Endothelial cell of umbilical vein (primary cell): ENCODE results near the gene NCOA7. TPM values are rescaled to one million over a fixed set of nuclear protein-coding genes. Genes with fewer than 3 reads are reported as not detected.

Experiments used
- BruUV-seq: library from RNA; stranded (reverse); fragments of 400-500 nt; replicated peaks from 2 replicates; lab custom pipeline; 2021; lab: Mats Ljungman, UMichigan
- CTCF ChIA-PET: fragments of 300-600, 350-600 bp; sonication (Branson Sonifier 250); formaldehyde crosslinking; loops from one replicate; lab custom pipeline; 2021; ENCODE audit warnings: antibody characterized with exemption, inconsistent platforms; lab: Charles Lee
- POLR2A ChIA-PET: fragments of 300-600, 350-600 bp; sonication (Branson Sonifier 250); formaldehyde crosslinking; loops from one replicate; lab custom pipeline; 2021; ENCODE audit warnings: antibody characterized with exemption, inconsistent platforms; lab: Charles Lee
- DNase-seq: peaks from one replicate; pipeline ENCODE4 v3.0.0-alpha.2; 2011; ENCODE audit warnings: low read depth, low spot score
- FAIRE-seq: peaks from 2 replicates; lab custom pipeline; 2011; peaks lifted over from hg19 to GRCh38; lab: Jason Lieb, UNC
- H2AFZ ChIP-seq: 2 replicates; pipeline ENCODE4 v1.6.0; 2012; ENCODE audit warnings: low read depth, low read length, control low read depth, inconsistent platforms
- H3K27ac ChIP-seq: 2 replicates; pipeline ENCODE4 v1.5.1; 2011; ENCODE audit warnings: low read depth, mild to moderate bottlenecking, control low read depth, low read length, moderate library complexity; ENCODE audit not compliant: insufficient read depth
- H3K27me3 ChIP-seq, 2 experiments: 2 replicates each; pipeline versions ENCODE4 v1.6.0 to v1.6.1; 2011; ENCODE audit warnings: low read length in 2 of 2, mixed read lengths in 1 of 2; ENCODE audit not compliant: control insufficient read depth in 2 of 2, insufficient read depth in 2 of 2
- H3K36me3 ChIP-seq, 2 experiments: 2 replicates in 1 of 2; 3 replicates in 1 of 2; pipeline ENCODE4 v1.5.1; 2011; ENCODE audit warnings: low read length in 2 of 2, mild to moderate bottlenecking in 1 of 2, moderate library complexity in 1 of 2; ENCODE audit not compliant: control insufficient read depth in 2 of 2, insufficient read depth in 2 of 2; ENCODE audit errors: extremely low read depth in 1 of 2
- H3K4me1 ChIP-seq: 3 replicates; pipeline ENCODE4 v1.5.1; 2011; ENCODE audit warnings: mild to moderate bottlenecking, low read length; ENCODE audit not compliant: control insufficient read depth, insufficient read depth; ENCODE audit errors: extremely low read depth
- H3K4me2 ChIP-seq: 2 replicates; pipeline ENCODE4 v1.6.1; 2011; ENCODE audit warnings: low read length, control low read depth, mixed read lengths; ENCODE audit not compliant: insufficient read depth
- H3K4me3 ChIP-seq, 3 experiments: fragments of 200-600 bp in 1 of 3; sonication (generic), shearing (Covaris generic) in 1 of 3; replicated peaks in 1 of 3; 2 replicates each; pipeline ENCODE4 v1.5.1; 2011 to 2016; ENCODE audit warnings: control low read depth in 3 of 3, low read length in 3 of 3, mild to moderate bottlenecking in 2 of 3, inconsistent platforms in 1 of 3, low read depth in 1 of 3, moderate library complexity in 1 of 3; ENCODE audit not compliant: insufficient read depth in 1 of 3
- H3K79me2 ChIP-seq: 2 replicates; pipeline ENCODE4 v1.6.0; 2012; ENCODE audit warnings: low read length, inconsistent platforms; ENCODE audit not compliant: control insufficient read depth, insufficient read depth
- H3K9ac ChIP-seq: replicated peaks from 2 replicates; pipeline ENCODE3; 2011; ENCODE audit warnings: low read length, control low read depth; ENCODE audit not compliant: insufficient read depth; ENCODE audit errors: extremely low read depth
- H3K9me1 ChIP-seq: replicated peaks from 3 replicates; pipeline ENCODE4 v1.6.0; 2011; ENCODE audit warnings: mild to moderate bottlenecking, low read length; ENCODE audit not compliant: control insufficient read depth, insufficient read depth; ENCODE audit errors: extremely low read depth
- H3K9me3 ChIP-seq: replicated peaks from 2 replicates; pipeline ENCODE4 v1.5.1; 2012; ENCODE audit warnings: low read length, inconsistent platforms; ENCODE audit not compliant: control insufficient read depth, insufficient read depth
- H4K20me1 ChIP-seq: replicated peaks from 2 replicates; pipeline ENCODE3; 2011; ENCODE audit warnings: mild to moderate bottlenecking, low read length; ENCODE audit not compliant: control insufficient read depth, insufficient read depth; ENCODE audit errors: extremely low read depth
- CTCF ChIP-seq, 2 donors: IDR thresholded peaks; 1 replicate in 1 of 2; 2 replicates in 1 of 2; pipeline ENCODE4 v1.5.1; 2011; ENCODE audit warnings: low read length in 2 of 2, mild to moderate bottlenecking in 2 of 2, moderate library complexity in 2 of 2, control low read depth in 1 of 2, inconsistent platforms in 1 of 2, low read depth in 1 of 2; ENCODE audit not compliant: insufficient read depth in 1 of 2; ENCODE audit errors: extremely low read depth in 1 of 2
- GATA2 ChIP-seq: IDR thresholded peaks from 2 replicates; pipeline ENCODE4 v1.7.0; 2011; ENCODE audit warnings: low read depth, mild to moderate bottlenecking, moderate library complexity, mixed read lengths, low read length; ENCODE audit not compliant: insufficient read length, insufficient read depth
- MYC ChIP-seq: IDR thresholded peaks from one replicate; pipeline ENCODE4 v1.6.1; 2011; ENCODE audit warnings: mild to moderate bottlenecking, low read depth, low read length
- POLR2A ChIP-seq: IDR thresholded peaks from 2 replicates; pipeline ENCODE4 v1.6.1; 2012; ENCODE audit warnings: low read depth, mild to moderate bottlenecking, control low read depth, low read length
- dilution Hi-C: fragments of 300-500 bp; cut with MboI; formaldehyde crosslinking; loops from one replicate; pipeline ENCODE4 v1.15.0; 2019; ENCODE audit warnings: low sequenced_read_pairs; ENCODE audit not compliant: extremely low pct_ligation_motif_present
- intact Hi-C: fragments of 100-400 bp; cut with micrococcal nuclease; formaldehyde crosslinking; loops from one replicate; pipeline ENCODE4 v1.10.0; 2022
- polyA plus RNA-seq, 4 experiments: library from polyadenylated mRNA; depleted of rRNA in 3 of 4; stranded (reverse) in 3 of 4; unstranded in 1 of 4; fragments of >200 nt; gene quantifications; 2 replicates each; pipeline versions ENCODE4 v1.2.1 to v1.2.3, GENCODE V29; 2011 to 2012; ENCODE audit warnings: missing spikeins in 1 of 4
- total RNA-seq: library from RNA; stranded (reverse); gene quantifications from 2 replicates; pipeline ENCODE4 v1.2.3, GENCODE V29; 2021

The NCOA7 gene
- total and polyA plus RNA-seq, 2 donors (not counting 3 experiments of a cell fraction or from before 2014, with no cell fraction given) = 27.7 to 71.2 TPM

DNA sequence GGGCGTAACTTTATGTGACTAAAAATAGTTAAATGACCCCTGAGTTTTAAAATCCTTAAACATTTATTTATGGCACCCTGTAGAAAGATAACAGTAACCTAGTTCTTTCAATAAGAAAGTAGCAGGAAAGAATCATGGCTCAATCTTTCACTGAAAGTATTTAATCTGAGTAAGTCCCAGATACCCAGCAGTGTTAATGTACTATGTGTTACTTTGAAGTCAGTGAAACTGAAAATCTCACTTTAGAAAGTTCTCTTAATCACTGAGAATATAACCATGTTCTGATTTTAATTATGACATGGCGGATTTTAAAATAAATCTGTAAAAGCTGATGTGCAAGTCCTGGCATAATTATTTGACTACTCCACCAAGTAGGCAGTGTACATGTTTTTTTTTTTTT lies 49.4 kb upstream of the NCOA7 start:
- dilution Hi-C loops = no loop called here
- DNase-seq (no peak), FAIRE-seq (no peak)
- H4K20me1 ChIP-seq = no peaks in the 10 kb centered on the region
- no peaks in the 10 kb centered on the region for H3K36me3 ChIP-seq
- no peak for TF ChIP-seq MYC
- no peak for TF ChIP-seq GATA2
- no peak for TF ChIP-seq POLR2A
- no peak for TF ChIP-seq CTCF (IDR thresholded peaks at IDR 0.05; ENCODE audit: extremely low read depth in 1 of 2, insufficient read depth in 1 of 2, low read depth in 1 of 2, low read length in 2 of 2)
- no peak overlapping the region for H3K4me2 ChIP-seq
- ChIA-PET CTCF (interaction anchor here (1.4 kb wide), 2 partner anchors 12 to 14 kb away, joined by 3 to 6 read pairs; no protein-coding TSS in a partner anchor), POLR2A (interaction anchor here (0.7 kb wide), 1 partner anchor 157 kb away, joined by 3 read pairs; no protein-coding TSS in a partner anchor)
- intact Hi-C loops = no loop called here
- H2AFZ ChIP-seq = no peak overlapping the region
- H3K79me2 ChIP-seq = no peaks in the 10 kb centered on the region
- H3K9me1 ChIP-seq = no peaks in the 10 kb centered on the region
- no TSS peak for BruUV-seq
- H3K27ac ChIP-seq = no peak overlapping the region
- H3K27me3 ChIP-seq = peaks cover 21% of the 10 kb centered on the region in 2 experiments
- H3K9ac ChIP-seq = no peak overlapping the region
- H3K4me3 ChIP-seq = no peak overlapping the region
- H3K4me1 ChIP-seq = peaks cover 9% of the 10 kb centered on the region
- no peaks in the 10 kb centered on the region for H3K9me3 ChIP-seq

GRCh38 chr6:125742024-125742423 lies 48.7 kb upstream of the NCOA7 start:
- H2AFZ ChIP-seq = no peak overlapping the region
- DNase-seq (no peak), FAIRE-seq (no peak)
- no peaks in the 10 kb centered on the region for H3K36me3 ChIP-seq
- H3K4me1 ChIP-seq = peaks cover 12% of the 10 kb centered on the region
- H3K4me3 ChIP-seq = no peak overlapping the region
- ChIA-PET POLR2A (interaction anchor here (0.7 kb wide), 1 partner anchor 158 kb away, joined by 3 read pairs; no protein-coding TSS in a partner anchor), CTCF (interaction anchor here (0.9 to 1.4 kb wide), 3 partner anchors 11 to 428 kb away, joined by 3 to 6 read pairs (median 6); no protein-coding TSS in a partner anchor)
- no peak overlapping the region for H3K27ac ChIP-seq
- intact Hi-C loops (no loop called here), dilution Hi-C loops (no loop called here)
- no peak overlapping the region for H3K9ac ChIP-seq
- TF ChIP-seq POLR2A (no peak), MYC (no peak), CTCF (IDR thresholded peaks at IDR 0.05; ENCODE audit: extremely low read depth in 1 of 2, insufficient read depth in 1 of 2, low read depth in 1 of 2, low read length in 2 of 2) (no peak)
- peak overlapping the region; percentile 46 for H3K4me2 ChIP-seq
- H4K20me1 ChIP-seq = no peaks in the 10 kb centered on the region
- H3K79me2 ChIP-seq = no peaks in the 10 kb centered on the region
- H3K27me3 ChIP-seq = peaks cover 27 to 28% of the 10 kb centered on the region in 2 experiments
- no peaks in the 10 kb centered on the region for H3K9me1 ChIP-seq
- BruUV-seq = no TSS peak
- H3K9me3 ChIP-seq = no peaks in the 10 kb centered on the region
